ENCODE results near the gene PARD3.

DNA sequence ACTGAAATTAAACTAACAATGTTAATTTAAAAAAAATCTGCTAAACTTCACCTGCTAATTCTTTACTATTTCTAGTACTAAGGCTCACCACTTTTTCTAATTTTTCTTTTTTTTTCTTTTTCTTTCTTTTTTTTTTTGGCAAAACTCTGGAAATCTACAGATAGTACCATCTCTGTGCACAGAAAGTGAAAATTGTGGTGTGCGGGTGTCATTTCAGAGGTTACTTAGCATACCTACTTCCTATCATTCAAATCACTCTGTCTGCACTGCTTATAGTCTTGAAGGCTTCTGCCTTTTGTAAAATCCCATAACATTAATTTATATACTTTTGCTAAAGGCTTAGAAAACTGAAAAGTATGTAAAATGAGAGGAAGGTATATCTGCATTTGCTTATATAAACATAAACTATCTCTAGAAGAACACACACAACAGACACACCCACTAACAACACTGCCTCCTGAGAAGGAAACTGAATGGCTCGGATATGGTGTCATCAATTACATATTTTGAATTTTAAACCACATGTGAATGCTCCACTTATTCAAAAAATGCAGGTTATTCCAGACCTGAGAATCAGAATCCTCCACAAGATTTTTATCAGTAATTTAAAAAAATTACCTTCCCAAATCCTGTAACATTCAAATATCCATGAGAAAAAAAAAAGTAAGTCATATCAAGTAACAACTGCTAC is 229.5 kb downstream of the PARD3 start:
- TF ChIP-seq CTCF (IDR thresholded peaks at IDR 0.05) (no peak), POLR2A (IDR thresholded peaks at IDR 0.05; ENCODE audit: low read depth) (no peak)
